22Rv1 (cell line): ENCODE results near the gene ANKRD17.
"Not testable (repeated sequence)": the region's sequence is repeated elsewhere in the genome, so short reads cannot be mapped to it uniquely, and the experiment has no call there.

Experiments used
- H3K27ac ChIP-seq: fragments of 450-650 bp; 2 replicates; pipeline ENCODE4 v1.5.1; 2017
- ZFX ChIP-seq: fragments of 450-650 bp; IDR thresholded peaks from 2 replicates; pipeline ENCODE4 v1.6.1; 2017; ENCODE audit warnings: antibody characterized with exemption, borderline replicate concordance
- TF ChIP-seq, protein P1 (sequence below): fragments of 450-650 bp; IDR thresholded peaks from 2 replicates; pipeline ENCODE4 v1.5.1; 2017; ENCODE audit warnings: mild to moderate bottlenecking

The ANKRD17 gene

DNA sequence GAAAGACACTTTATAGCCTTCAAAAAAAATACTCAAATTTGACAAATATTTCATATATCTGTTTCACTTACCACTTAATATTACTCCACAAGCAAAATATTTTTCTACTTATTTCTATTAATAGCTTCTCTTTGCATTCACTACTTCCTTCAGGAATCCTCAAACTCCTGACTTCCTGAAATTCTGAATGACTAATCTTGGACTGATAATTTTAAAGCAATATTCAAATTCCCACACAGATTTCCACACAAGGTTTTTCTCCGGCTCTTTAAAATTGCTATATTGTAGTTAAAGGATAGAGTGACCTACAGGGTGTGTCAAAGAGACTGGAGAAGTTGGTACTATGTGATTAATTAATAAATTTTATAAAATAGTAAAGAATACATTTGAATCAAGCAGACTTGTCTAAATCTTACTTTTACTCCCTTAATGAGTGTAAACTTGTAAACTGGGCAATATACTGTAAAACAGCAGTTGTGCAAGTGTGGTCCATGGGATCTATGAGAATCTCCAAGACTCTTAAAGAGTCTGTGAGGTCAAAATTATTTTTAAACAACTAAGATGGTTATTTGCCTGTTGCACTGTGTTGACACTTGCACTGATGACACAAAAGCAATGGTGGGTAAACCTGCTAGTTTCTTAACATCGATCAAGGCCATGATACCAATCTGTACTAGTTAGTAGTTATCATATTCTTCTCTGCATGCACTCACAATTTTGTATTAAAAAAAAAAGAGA is 44.5 kb downstream of the ANKRD17 start:
- no peak overlapping the region for H3K27ac ChIP-seq
- TF ChIP-seq, protein P1, sequence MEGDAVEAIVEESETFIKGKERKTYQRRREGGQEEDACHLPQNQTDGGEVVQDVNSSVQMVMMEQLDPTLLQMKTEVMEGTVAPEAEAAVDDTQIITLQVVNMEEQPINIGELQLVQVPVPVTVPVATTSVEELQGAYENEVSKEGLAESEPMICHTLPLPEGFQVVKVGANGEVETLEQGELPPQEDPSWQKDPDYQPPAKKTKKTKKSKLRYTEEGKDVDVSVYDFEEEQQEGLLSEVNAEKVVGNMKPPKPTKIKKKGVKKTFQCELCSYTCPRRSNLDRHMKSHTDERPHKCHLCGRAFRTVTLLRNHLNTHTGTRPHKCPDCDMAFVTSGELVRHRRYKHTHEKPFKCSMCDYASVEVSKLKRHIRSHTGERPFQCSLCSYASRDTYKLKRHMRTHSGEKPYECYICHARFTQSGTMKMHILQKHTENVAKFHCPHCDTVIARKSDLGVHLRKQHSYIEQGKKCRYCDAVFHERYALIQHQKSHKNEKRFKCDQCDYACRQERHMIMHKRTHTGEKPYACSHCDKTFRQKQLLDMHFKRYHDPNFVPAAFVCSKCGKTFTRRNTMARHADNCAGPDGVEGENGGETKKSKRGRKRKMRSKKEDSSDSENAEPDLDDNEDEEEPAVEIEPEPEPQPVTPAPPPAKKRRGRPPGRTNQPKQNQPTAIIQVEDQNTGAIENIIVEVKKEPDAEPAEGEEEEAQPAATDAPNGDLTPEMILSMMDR: no peak
- no peak for TF ChIP-seq ZFX

DNA sequence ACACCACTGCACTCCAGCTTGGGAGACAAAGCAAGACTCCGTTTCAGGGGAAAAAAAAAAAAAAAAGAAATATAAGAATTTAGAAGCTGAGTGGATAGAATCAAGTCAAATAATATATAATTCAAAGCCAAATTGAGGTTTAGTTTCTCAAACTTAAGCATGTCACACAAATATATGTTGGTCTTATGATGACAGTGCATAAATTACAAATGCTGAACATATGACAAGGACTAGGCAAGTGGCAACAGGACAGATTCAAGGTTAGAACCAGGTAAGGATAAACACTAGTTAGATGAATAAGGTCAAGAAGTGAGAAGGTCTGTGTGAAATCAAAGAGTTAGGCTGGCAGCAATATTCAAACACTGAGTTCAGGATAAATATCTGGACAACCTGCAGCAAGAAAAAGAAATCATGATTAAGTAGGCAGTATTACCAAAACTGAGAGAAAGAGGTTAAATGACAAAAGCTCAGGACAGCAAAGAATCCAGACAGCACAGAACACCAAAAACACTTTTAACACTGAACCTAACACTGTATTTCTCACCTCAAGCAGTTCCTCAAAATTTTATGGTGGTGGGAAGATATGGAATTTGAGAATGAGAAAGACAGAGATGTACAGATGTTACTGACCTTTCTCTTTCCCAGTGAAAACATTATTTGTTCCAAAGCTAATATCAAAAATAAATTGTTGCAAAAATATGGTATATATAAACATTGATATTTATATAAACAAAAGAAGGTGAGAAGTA is 45.4 kb downstream of the ANKRD17 start:
- no peak overlapping the region for H3K27ac ChIP-seq
- TF ChIP-seq ZFX: no peak
- TF ChIP-seq, protein P1: no peak

DNA sequence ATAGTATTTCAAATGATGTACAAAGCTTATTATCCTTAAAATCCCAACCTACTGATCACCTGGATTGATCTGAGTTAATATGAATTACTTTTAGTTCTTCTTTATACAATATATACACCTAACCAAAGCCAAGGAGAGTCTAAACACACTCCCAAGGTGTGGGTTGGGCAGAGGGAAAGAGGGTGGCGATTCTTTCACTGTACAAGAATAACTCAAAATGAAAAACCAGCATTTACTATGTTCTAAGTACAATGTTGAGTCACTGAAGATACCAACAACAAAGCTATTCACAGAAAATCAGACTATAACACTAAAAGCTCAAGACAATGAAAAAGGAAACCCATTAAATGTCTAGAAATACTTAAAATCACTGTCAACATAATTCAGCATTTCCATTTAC is 46.6 kb downstream of the ANKRD17 start:
- no peak overlapping the region for H3K27ac ChIP-seq
- TF ChIP-seq, protein P1: no peak
- no peak for TF ChIP-seq ZFX

DNA sequence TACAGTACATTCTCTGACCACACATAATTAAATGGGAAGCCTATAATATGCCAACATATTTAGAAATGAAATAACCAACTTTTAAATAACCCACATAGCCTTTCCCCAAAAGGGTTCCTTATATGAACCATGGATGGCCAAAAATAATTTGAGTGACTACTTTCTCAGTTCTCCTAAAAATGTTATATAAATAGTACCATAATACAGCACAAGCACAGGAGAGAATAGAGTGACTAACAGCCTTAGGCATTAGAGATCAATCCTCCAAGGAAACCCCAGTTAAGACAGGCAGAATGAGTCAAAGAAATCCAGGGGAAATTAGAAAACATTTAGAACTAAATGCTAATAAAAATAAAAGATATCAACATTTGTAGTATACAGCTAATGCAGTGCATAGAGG is 50.2 kb downstream of the ANKRD17 start:
- TF ChIP-seq, protein P1: no peak
- no peak for TF ChIP-seq ZFX
- H3K27ac ChIP-seq: no peak overlapping the region

DNA sequence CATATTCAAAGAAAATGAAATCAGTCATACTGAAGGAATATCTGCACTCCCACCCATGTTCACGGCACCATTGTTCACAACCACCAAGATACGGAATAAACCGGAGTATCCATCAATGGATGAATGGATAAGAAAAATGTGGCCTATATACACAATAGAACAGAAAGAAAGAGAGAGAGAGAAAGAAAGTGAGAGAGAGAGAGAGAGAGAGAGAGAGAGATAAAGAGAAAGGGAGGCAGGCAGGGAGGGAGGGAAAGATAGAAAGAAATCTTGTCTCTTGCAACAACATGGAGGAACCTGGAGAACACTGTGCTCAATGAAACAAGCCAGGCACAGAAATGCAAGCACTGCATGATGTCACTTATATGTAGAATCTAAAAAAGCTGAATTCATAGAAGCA is 52.4 kb downstream of the ANKRD17 start:
- no peak overlapping the region for H3K27ac ChIP-seq
- TF ChIP-seq ZFX: no peak
- TF ChIP-seq, protein P1: no peak

DNA sequence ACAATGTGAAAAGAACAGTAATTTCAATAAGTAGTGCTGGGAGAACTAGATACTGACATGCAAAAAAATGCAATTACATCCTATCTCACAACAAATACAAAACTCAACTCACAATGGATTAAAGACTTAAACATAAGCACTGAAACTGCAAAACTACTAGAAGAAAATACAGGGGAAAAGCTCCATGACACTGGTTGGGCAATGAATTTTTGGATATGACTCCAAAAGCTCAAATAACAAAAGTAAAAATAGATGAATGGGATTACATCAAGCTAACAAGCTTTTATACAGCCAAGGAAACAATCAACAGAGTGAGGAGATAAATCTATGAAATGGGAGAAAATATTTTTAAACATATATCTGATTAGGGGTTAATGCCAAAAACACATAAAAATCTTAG is 53.1 kb downstream of the ANKRD17 start:
- TF ChIP-seq, protein P1: no peak
- TF ChIP-seq ZFX: no peak
- no peak overlapping the region for H3K27ac ChIP-seq

DNA sequence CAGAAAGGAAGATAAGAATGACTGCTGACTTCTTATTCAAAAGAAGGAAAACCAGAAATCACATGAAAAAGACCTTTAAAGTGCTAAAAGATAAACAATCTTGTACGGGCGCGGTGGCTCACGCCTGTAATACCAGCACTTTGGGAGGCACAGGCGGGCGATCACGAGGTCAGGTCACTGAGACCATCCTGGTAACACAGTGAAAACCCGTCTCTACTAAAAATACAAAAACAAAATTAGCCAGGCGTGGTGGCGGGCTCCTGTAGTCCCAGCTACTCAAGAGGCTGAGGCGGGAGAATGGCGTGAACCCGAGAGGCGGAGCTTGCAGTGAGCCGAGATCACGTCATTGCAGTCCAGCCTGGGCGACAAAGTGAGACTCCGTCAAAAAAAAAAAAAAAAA is 54.6 kb downstream of the ANKRD17 start:
- H3K27ac ChIP-seq: not testable (repeated sequence)
